HG03565 (cell line): ENCODE measurements around the gene SPRED2.
A peak's percentile ranks its signal among the peaks of the same experiment; 100 is the strongest.

ENCODE experiments used
- ATAC-seq: cut with Tn5 transposase; IDR thresholded peaks from one replicate; pipeline ENCODE4 v1.9.1; 2021; ENCODE audit warnings: mild to moderate bottlenecking, moderate library complexity; ENCODE audit not compliant: unreplicated experiment

Gene SPRED2, protein sequence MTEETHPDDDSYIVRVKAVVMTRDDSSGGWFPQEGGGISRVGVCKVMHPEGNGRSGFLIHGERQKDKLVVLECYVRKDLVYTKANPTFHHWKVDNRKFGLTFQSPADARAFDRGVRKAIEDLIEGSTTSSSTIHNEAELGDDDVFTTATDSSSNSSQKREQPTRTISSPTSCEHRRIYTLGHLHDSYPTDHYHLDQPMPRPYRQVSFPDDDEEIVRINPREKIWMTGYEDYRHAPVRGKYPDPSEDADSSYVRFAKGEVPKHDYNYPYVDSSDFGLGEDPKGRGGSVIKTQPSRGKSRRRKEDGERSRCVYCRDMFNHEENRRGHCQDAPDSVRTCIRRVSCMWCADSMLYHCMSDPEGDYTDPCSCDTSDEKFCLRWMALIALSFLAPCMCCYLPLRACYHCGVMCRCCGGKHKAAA

DNA sequence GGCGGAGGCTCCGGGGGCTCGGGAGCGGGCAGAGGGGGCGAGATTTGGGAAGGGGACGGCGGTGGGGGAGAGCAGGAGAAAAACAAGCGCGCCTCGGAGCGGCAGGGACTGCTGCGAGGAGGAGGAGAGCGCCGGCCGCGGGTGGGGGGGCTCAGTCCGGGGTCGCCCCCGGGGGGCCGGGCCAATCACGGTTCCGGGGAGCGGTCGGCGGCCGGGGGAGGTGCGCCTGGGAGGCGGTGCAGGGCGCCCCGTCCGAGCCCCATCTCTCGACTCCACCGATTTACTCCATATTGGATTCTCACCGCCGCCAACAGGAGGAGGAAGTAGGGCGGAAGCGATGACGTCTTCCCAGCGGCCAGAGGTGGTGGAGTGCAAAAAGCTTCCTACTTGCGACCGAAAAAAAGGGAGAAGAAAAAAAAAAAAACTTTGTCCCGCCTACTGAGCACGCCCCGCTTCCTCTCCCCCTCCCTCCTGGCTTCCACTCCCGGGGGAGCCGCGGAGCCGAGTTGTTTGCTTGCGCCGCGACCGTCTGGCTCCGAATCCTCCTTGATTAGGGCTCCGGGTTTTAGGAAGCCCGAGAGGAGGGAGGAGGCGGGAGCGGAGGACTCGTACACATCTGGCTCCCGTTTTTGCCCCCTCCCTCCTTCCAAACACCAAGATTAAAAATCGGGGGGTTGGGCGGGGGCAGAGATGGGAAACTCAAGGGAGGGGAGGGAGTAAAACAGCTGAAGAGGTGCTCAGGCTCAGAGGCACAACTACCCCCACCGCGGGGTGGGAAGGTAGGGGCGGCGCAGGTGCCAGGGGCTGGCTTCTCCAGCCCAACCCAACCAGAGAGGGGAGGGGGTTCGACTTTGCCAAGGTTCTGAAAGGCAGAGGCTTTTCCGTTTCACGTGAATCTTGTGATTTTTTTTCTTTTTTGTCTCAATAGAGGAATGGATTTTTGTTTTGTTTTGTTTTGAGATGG, at the start of gene SPRED2:
Gene SPRED2, minus strand, starts transcription at position 373 of the 964 bp plus-strand sequence. CDS start 612 bp downstream, outside the sequence.
- peak; percentile 27 for ATAC-seq

DNA sequence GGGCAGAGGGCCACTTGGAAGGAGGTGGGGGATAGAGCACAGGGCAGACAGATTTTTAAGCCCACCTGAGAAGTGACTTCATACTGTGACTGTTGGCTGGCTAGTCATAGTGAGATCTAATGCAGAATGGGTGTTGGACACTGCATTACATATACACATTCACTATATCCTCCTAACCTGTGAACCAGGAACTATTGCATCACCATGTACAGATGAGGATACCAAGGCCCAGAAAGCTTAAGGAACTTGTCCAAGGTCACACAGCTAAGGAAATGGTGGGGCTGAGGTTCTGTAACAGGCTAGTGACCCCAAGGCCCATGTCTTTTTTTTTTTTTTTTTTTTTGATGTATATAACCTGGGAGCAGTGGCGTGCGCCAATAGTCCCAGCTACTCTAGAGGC, 49.6 kb upstream of the SPRED2 start:
- no peak for ATAC-seq

DNA sequence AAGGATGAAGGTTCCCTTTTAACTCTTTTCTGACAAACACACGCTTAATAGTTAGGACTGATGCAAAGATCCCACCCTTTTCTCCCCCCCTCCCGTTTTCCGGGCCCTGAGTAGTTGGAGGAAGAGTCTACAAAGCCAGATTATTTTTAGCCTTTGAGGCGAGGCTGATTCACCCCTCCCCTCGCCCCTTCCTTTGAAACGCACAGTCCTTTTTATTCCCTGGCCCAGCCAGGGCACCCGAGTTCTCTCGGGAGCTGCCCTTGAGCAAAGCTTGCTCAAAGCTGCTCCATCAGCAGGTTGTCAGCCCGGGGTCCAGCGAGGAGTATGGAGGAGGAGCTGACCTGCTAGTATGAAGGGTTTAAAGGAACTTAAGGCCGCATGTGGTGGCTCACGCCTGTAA, 47.1 kb upstream of the SPRED2 start:
- no peak for ATAC-seq

DNA sequence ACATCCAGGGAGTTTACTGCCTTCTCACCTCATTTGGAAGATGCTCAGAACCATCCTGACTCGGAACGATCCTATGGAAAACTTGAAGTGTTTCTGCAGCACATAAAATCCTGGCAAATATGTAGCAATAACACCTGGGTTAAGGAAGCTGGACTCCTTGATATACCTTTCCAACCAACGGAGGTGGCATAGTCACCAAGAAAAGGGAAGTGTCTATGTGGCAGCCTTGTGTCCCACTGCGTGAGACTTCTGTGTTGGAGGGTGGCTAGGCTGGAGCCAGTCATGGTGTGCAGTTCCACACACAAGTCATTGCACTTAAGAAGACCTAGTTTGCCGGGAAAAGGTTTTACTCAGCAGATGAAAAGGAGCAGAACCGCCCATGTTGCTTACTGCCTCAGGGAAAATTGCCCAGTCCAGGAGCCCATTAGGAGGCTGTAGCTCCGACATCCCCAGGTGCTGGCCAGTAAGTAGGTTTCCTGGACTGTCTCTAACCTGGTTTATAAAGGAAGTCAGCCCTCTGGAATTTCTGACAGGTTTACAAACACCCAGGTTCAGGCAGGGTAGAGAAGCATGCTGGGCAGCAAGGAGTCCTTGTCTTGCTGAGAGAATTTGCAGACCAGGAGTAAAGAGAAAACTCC, 46.2 kb upstream of the SPRED2 start:
- ATAC-seq, result no peak

DNA sequence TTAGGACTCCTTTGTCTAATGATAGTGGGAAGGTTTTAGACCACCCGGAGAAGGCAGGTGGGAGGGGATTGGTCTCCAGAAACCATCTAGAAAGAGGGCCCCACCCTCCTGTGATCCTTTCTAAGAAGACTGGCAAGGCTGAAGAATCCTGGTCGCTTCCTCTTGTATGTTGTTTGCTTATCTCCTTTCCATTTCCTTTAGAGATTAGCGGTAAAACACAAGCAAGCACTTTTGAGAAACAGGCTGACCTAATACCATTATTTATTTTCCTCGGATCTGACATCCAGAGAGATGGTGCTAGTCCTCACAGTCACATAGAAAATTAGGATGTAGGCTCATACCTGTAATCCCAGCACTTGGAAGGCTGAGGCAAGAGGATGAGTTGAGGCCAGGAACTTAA, 45.2 kb upstream of the SPRED2 start:
- ATAC-seq, result no peak

DNA sequence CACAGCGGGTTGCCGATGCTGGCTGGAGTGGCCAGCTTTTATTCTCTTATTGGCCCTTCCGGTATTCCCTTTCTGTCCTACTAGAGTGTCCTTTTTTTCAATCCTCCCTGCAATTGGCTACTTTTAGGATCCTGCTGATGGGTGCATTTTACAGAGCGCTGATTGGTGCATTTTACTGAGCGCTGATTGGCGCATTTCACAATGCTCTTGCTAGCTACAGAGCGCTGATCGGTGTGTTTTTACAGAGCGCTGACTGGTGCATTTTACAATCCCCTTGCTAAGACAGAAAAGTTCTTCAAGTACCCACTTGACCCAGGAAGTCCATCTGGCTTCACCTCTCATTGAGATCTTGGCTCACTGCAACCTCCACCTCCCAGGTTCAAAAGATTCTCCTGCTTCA, 44.4 kb upstream of the SPRED2 start:
- ATAC-seq, result no peak

DNA sequence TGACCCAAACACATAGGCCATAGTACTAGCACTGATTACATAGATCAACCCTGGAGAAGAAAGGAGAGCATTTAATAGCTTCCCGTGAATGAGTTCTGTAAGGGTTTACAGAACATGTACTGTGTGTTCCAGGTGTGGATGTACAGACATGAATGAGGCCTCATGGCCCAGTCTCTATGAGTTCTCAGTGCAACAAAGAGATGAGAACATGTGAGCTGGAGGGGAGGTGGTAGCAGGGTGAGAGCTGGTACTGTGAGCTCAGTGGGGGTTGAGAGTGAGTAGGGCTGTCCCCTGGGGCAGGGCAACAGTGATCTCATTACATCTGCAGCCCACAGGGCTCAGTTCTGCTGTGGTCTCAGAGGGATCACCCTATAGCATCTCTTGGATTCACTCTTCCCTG, 42.6 kb upstream of the SPRED2 start:
- no peak for ATAC-seq

DNA sequence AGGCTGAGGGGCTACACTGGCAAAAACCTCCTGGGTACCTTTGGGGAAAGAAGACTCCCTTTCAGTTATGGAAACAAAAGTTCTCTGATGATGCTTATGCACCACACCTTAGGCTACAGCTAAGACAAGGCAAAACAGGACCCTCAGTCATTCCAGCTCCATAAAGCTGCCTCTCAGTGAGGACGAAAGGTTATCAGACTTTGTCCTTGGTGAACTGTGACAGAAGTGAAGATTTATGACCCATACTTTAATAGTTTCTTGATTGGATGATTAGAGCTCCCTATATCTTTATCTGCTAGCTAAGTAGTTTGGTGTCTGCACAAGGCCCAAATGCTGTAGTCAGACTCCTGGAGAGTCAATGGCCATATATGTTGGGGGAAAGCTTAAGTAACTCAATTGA, 40.6 kb upstream of the SPRED2 start:
- no peak for ATAC-seq

DNA sequence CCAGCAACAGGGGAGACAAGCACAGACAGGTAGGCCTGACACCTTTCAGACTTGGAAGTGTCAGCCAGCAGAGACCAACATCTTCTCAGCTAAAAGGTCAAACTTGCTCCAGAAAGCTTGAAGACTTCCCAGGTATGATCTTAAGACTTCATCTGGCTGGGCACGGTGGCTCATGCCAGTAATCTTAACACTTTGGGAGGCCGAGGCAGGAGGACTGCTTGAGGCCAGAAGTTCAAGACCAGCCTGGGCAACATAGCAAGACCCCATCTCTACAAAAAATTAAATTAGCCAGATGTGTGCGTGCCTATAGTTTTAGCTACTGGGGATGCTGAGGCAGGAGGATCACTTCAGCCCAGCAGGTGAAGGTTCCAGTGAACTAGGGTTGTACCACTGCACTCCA, 39.0 kb upstream of the SPRED2 start:
- no peak for ATAC-seq

DNA sequence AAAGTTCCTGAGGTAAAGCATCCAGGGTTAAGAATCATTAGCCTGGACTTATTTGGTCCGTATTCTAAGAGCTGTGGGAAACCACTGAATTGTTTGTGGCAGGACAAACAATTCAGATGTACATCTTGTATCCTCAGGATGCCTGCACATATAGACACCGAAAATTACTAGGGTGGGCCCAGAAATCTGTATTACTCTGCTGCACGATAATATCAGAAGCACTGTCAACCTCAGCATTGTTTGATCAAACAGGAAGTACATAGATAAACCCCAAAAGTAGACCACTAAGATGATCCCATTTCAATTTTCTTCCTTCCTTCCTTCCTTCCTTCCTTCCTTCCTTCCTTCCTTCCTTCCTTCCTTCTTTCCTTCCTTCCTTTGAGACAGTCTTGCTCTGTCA, 34.2 kb upstream of the SPRED2 start:
- no peak for ATAC-seq

DNA sequence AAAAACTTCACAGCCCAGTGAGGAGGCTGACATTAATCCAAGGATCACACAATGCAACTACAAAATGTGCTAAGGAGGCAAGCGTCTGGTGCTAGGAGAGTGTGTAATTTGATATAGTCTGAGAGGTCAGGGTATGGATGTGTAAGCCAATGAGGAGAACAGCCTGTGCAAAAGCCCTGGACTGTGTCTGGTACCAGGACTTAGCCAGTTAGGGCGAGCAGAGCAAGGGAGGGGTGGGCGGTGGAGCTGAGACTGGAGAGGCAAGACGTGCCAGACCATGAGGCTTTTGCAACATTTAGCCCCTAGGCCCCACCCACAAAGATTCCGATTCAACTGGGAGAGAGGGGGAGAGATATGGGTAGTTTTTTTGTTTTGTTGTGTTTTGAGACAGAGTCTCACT, 33.5 kb upstream of the SPRED2 start:
- ATAC-seq, result no peak

DNA sequence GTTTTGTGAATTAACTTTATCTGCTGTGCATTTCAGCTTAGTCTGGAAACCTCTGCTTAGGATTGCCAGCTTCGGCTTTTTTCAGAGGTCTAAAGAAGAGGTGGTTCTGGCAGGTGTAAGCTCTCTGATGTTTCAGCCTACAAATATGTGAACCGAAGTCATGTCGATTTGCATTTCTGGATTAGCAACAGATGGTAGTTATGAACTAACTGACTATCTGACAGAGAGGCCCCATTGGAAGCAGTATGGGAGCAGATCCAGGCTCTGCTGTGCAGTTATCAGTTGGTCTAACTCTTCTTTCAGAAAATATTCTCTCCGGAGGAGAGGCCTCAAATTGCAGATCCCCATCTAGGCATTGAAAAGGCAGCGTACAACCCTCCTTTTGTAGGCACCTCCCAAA, 32.7 kb upstream of the SPRED2 start:
- no peak for ATAC-seq

DNA sequence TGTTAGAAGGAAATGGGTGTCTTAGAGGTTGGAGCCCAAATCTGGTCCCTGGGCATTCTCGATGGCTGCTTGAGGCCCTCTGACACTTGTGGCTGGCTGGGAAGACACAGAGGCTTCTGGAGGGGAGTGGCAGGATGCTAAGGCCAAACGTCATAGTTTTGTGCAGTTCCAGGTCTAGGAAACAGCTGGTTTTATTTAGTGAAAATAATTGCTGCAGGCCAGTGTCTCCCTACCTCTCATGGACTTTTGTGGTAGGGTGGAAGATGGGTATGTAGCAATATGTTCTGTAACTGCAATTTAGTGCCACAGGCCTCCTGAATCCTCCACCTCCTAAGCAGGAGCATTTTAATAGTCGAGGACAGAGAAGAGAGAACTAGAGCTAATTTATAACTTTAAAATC, 32.2 kb upstream of the SPRED2 start:
- ATAC-seq, result no peak

DNA sequence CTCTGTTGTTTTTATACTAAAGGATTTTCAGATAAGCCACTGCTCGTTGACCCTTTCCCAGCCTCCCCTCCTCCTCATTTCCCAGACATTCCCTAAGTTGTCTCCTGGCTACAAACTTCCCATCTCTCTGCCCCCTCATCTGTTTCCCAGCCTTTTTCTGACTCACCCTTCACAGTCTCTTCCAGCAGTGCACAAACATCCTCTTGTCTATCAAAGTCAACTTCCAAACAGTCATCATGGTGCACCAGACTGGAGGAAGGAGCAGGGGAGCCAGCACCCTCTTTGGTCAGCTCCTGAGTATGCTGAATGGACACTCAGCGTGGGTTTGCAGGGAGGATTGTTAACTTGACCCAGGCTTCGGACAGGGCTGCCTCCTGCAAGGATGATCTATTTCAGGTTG, 26.6 kb upstream of the SPRED2 start:
- ATAC-seq, result no peak

DNA sequence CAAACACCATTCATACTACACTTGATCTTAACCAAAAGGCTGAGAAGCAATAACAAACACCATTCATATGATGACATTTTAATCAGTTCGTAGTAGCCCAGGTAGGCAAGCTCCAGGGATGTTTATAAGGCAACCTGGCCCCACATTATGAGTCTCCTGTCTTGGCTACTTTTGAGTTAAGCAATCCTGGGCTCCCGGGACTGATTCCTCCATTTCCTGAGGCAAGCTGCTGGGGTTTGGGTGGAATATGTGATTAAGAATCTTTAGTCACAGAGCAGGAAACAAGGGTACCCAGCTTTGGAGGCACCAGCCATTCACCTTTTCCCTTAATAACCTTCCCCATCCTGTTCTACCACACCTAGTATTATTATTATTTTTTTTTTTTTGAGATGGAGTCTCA, 24.5 kb upstream of the SPRED2 start:
- no peak for ATAC-seq

DNA sequence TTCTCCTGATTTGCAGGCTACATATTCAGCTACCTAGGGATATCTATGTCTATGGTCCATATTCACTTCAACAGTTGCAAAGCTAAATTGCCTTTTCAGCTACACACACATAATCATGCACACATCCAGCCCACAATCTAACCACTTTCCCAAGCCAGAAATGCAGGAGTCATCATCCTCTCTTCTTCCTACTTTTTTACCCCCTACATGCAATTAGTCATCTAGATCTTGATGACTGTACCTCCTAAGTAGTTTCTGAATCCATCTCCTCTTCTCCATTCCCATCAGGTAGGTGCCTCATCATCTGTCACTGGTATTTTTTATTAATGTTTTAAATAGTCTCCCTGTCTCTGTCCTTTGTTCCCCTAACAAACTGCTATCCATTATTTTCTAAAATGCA, 23.7 kb upstream of the SPRED2 start:
- no peak for ATAC-seq

DNA sequence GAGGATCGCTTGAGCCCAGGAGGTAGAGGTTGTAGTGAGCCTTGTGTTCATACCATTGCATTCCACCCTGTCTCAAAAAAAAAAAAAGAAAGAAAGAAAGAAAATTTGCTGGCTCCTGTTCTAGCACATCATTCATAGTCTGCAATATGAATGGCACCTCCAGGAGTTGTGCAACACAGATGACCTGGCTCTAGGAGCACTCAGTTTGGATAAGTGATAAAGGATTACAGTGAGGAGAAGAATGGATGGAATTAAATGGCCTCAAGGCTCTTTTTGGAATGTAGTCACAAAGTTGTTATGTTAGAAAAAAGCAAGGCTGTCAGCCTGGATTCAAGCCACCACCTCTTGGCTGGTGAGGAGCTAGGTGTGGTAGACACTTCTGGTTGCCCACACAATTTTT, 21.5 kb upstream of the SPRED2 start:
- ATAC-seq, result no peak

DNA sequence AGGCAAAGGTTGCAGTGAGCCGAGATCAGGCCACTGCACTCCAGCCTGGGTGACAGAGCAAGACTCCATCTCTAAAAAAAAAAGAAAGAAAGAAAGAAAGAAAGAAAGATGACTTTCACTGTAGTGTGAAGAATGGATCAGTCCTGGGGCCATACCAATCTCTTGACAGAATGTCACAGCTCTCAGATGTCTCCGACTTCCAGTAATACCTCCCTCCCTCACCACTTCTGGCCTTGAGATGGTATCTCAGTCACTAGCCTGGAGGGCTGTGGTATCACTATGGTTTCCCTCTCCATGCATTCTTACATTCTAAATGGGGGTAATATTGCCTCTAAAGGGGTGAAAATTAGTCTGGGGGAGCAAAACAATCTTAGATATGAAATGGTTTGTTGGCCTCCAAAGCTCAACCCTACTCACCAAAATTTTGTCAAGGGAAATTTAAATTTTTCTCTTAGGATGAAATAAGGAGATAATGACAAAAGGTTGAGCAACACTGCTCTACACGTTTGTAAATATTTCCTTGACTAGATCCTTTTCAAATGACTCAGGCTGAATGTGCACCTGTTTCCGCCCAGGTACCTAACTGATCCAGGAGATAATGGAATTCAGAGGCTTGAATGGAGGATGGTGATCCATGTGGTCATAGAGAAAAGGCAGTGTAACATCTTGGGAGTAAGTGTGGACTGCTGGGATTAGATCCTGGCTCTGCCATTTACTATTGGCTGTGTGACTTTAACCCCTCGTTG, 19.9 kb upstream of the SPRED2 start:
- ATAC-seq, result no peak

DNA sequence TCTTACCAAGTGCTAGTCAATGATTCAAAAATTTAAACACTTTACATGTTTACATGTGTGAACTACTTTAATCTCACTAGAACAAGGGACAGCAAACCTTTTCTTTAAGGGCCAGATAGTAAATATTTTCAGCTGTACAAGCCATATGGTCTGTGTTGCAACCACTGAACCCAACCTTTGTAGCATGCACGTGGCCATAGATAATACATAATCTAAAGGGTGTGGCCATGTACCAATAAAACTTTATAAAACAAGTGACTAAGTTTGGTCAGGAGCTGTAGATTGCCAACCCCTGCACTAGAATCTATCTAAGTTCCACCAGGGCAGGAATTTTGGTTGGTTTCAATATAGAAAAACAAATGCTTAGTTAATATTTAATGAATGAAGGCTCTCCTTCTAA, 18.4 kb upstream of the SPRED2 start:
- ATAC-seq, result no peak

DNA sequence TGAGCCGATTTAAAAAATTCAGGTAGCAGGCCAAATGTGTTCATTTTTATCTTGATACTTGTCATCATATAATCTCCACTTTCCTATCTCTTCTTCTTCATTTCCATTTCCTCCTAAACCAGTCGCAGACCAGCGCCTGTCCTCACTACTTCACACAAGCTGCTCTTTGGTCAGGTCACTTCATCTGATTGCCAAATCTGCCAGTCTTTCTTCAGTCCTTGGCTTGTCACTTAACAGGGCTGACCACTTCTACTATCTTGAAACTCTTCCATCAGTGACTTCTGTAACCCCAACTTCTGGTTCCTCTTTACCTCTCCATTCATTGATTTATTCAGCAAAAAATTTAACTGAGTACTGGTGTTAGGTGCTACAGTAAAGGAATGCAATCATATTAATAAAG, 18.0 kb upstream of the SPRED2 start:
- no peak for ATAC-seq
